Esophagus (tissue), 2 donors: Measurements from ENCODE around the gene SYNDIG1L. TPM values are rescaled to one million over a fixed set of nuclear protein-coding genes. Genes with fewer than 3 reads are reported as not detected.

Source experiments
- H3K27ac ChIP-seq, 2 donors: one replicate each; pipeline ENCODE4 v1.5.1; 2013; ENCODE audit warnings: low read depth in 2 of 2, mild to moderate bottlenecking in 2 of 2, inconsistent platforms in 1 of 2, low read length in 1 of 2, moderate library complexity in 1 of 2
- H3K27me3 ChIP-seq, 2 donors: one replicate each; pipeline ENCODE4 v1.6.1; 2013; ENCODE audit warnings: low read length in 2 of 2, control low read depth in 1 of 2, mild to moderate bottlenecking in 1 of 2; ENCODE audit not compliant: insufficient read depth in 2 of 2, control insufficient read depth in 1 of 2
- H3K36me3 ChIP-seq, 2 donors: one replicate each; pipeline ENCODE4 v1.6.1; 2013; ENCODE audit warnings: low read length in 1 of 2; ENCODE audit not compliant: control insufficient read depth in 2 of 2, insufficient read depth in 2 of 2
- H3K4me1 ChIP-seq, 2 donors: one replicate each; pipeline ENCODE4 v1.6.1; 2013; ENCODE audit warnings: low read length in 1 of 2; ENCODE audit not compliant: control insufficient read depth in 2 of 2, insufficient read depth in 2 of 2
- H3K4me3 ChIP-seq, 2 donors: one replicate each; pipeline ENCODE4 v1.5.1; 2013; ENCODE audit warnings: low read length in 2 of 2, mild to moderate bottlenecking in 2 of 2, low read depth in 1 of 2, moderate library complexity in 1 of 2
- H3K9me3 ChIP-seq, 2 donors: one replicate each; pipeline ENCODE4 v1.6.1; 2013; ENCODE audit warnings: mild to moderate bottlenecking in 2 of 2, low read depth in 1 of 2, low read length in 1 of 2, moderate library complexity in 1 of 2; ENCODE audit not compliant: control insufficient read depth in 2 of 2, insufficient read depth in 1 of 2
- WGBS, 2 donors: extraction: QIAGEN DNeasy Blood & Tissue Kit; methylation state at CpG; one replicate each; pipeline ENCODE4 v1.1.7; 2013; 5-methylcytosine and 5-hydroxymethylcytosine counted together
- polyA plus RNA-seq, 2 donors: library from polyadenylated mRNA; stranded (reverse); fragments of 200-250 nt; gene quantifications; one replicate each; pipeline ENCODE4 v1.2.3, GENCODE V29; 2013
- donor health status: healthy with polysubstance abuse.
- donor health status: Bipolar disorder and iron deficiency.

Gene SYNDIG1L
- polyA plus RNA-seq, 2 donors, result 0.02 to 0.04 TPM

GRCh38 chr14:74421981-74422380 lies 4.0 kb downstream of the SYNDIG1L start:
- H3K27ac ChIP-seq, result no peak overlapping the region
- 48 to 73% methylated on average over 5 of the region's 5 CpGs for WGBS, 2 donors
- H3K36me3 ChIP-seq, result no peaks in the 10 kb centered on the region
- H3K9me3 ChIP-seq, result no peaks in the 10 kb centered on the region
- H3K4me3 ChIP-seq, result no peak overlapping the region
- H3K27me3 ChIP-seq, result peaks cover 0 to 2% of the 10 kb centered on the region in 2 donors
- H3K4me1 ChIP-seq, result peaks cover 3 to 6% of the 10 kb centered on the region in 2 donors

DNA sequence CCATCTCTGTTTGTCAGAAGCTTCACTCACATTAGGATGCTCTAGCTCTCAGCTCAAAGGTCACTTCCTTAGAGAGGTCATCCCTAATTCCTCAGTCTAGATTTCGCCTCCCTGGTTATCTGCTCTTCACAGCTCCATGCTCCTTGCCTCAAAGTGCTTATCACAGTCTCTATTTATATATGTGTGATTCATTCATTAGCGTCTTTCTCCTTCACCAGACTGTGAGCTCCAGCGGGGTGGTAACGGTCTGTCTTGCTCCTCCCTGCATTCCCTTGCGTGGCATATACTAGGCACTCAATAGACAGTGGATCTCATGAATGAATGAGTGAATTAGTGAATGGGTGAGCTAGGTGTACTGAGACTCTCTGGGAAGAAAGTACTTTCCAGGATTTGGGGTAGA lies 6.9 kb downstream of the SYNDIG1L start:
- no peaks in the 10 kb centered on the region for H3K36me3 ChIP-seq
- no peaks in the 10 kb centered on the region for H3K9me3 ChIP-seq
- H3K4me1 ChIP-seq, result no peaks in the 10 kb centered on the region
- no peak overlapping the region for H3K4me3 ChIP-seq
- no peaks in the 10 kb centered on the region for H3K27me3 ChIP-seq
- WGBS, 2 donors, result 39 to 43% methylated on average over 5 of the region's 5 CpGs
- no peak overlapping the region for H3K27ac ChIP-seq

DNA sequence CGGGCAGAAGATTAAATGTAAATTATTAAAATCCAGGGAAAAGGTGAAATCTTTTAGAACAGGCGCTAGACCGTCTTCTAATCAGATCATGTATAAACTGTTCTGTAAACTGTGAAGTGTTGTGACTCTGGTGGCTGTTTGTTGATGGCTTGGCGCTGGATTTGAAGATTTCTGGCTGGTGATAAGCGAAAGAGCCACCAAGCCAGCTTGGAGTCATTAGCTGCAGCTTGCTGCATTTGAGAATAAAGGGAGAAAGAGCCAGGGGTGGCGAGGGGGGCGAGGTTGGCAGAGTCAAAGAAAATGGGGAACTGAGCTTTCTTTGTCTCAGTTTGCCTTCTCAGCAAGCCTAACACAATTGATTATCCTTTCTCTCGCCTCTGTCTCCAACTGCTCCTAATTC lies 8.0 kb downstream of the SYNDIG1L start:
- H3K4me1 ChIP-seq, result peaks cover 0 to 1% of the 10 kb centered on the region in 2 donors
- H3K9me3 ChIP-seq, result no peaks in the 10 kb centered on the region
- H3K27ac ChIP-seq, result no peak overlapping the region
- WGBS, 2 donors, result 30 to 36% methylated on average over 8 of the region's 8 CpGs
- H3K27me3 ChIP-seq, result no peaks in the 10 kb centered on the region
- no peak overlapping the region for H3K4me3 ChIP-seq
- H3K36me3 ChIP-seq, result no peaks in the 10 kb centered on the region

- WGBS, 2 donors, result 22 to 25% methylated on average over 3 of the region's 3 CpGs
- Histone ChIP-seq H3K36me3 (no peaks in the 10 kb centered on the region), H3K4me3 (no peak overlapping the region), H3K27me3 (no peaks in the 10 kb centered on the region), H3K27ac (no peak overlapping the region), H3K4me1 (peaks cover 0 to 1% of the 10 kb centered on the region in 2 donors), H3K9me3 (no peaks in the 10 kb centered on the region)
Measured at GRCh38 chr14:74417611-74418010, 8.4 kb downstream of the SYNDIG1L start.

DNA sequence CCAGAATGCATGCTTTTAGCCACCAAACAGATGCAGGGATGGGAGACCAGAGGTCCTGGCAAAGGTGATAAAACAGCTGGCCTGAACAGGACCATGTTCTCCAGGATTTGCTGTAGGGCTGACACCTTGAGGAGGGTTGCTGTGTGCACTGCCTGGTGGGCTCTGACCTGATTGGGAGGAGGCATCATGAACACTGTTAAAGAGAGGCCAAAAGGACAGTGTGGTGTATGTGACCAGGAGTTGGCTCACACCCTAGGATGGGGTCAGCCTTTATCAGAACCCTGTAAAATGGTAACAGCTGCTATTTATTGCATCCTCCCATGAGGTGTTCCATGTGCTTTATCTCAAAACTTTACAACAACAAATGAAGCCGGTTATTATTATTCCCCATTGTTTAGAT lies 8.8 kb downstream of the SYNDIG1L start:
- H3K9me3 ChIP-seq, result no peaks in the 10 kb centered on the region
- H3K27me3 ChIP-seq, result no peaks in the 10 kb centered on the region
- H3K27ac ChIP-seq, result no peak overlapping the region
- WGBS, 2 donors, result 70 to 75% methylated on average over 1 of the region's 1 CpG
- no peaks in the 10 kb centered on the region for H3K36me3 ChIP-seq
- no peak overlapping the region for H3K4me3 ChIP-seq
- H3K4me1 ChIP-seq, result peaks cover 0 to 1% of the 10 kb centered on the region in 2 donors

- peaks cover 0 to 1% of the 10 kb centered on the region in 2 donors for H3K4me1 ChIP-seq
- H3K4me3 ChIP-seq, result no peak overlapping the region
- no peak overlapping the region for H3K27ac ChIP-seq
- no peaks in the 10 kb centered on the region for H3K9me3 ChIP-seq
- no peaks in the 10 kb centered on the region for H3K27me3 ChIP-seq
- H3K36me3 ChIP-seq, result no peaks in the 10 kb centered on the region
- WGBS, 2 donors, result 42 to 49% methylated on average over 4 of the region's 4 CpGs
Measured at GRCh38 chr14:74415115-74415437, 10.9 kb downstream of the SYNDIG1L start.

- Histone ChIP-seq H3K4me1 (peaks cover 0 to 1% of the 10 kb centered on the region in 2 donors), H3K36me3 (no peaks in the 10 kb centered on the region), H3K9me3 (no peaks in the 10 kb centered on the region), H3K4me3 (no peak overlapping the region), H3K27ac (no peak overlapping the region), H3K27me3 (no peaks in the 10 kb centered on the region)
- 63 to 64% methylated on average over 7 of the region's 7 CpGs for WGBS, 2 donors
Measured at GRCh38 chr14:74414403-74415114, 11.5 kb downstream of the SYNDIG1L start.

- no peaks in the 10 kb centered on the region for H3K9me3 ChIP-seq
- WGBS, 2 donors, result 71 to 75% methylated on average over 4 of the region's 4 CpGs
- H3K36me3 ChIP-seq, result no peaks in the 10 kb centered on the region
- H3K4me3 ChIP-seq, result no peak overlapping the region
- H3K4me1 ChIP-seq, result peaks cover 0 to 1% of the 10 kb centered on the region in 2 donors
- H3K27me3 ChIP-seq, result no peaks in the 10 kb centered on the region
- no peak overlapping the region for H3K27ac ChIP-seq
Measured at GRCh38 chr14:74413627-74414026, 12.4 kb downstream of the SYNDIG1L start.

DNA sequence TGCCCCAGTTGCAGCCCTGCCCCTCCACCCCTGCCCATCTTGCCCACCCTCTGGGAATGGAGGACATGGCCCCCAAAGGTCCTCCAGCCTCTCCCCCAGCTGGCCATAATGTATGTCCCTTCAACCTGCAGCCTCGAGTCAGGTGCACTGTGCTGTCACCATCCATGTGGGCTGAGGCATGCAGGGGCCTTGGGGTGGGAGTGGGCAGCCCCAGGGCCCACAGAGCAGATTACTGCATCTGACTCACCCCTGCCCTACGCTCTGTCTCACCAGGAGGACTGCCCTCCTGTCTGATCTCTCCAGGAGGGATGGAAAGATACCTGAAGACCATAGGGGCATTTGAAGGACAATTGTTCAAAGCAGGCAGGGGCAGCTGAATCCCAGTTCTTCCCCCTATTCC lies 13.3 kb downstream of the SYNDIG1L start:
- WGBS, 2 donors, result 67 to 72% methylated on average over 2 of the region's 2 CpGs
- Histone ChIP-seq H3K27ac (no peak overlapping the region), H3K4me3 (no peak overlapping the region), H3K9me3 (no peaks in the 10 kb centered on the region), H3K4me1 (peaks cover 0 to 1% of the 10 kb centered on the region in 2 donors), H3K27me3 (no peaks in the 10 kb centered on the region), H3K36me3 (no peaks in the 10 kb centered on the region)

GRCh38 chr14:74411671-74412070 lies 14.3 kb downstream of the SYNDIG1L start:
- Histone ChIP-seq H3K4me1 (peaks cover 0 to 1% of the 10 kb centered on the region in 2 donors), H3K36me3 (no peaks in the 10 kb centered on the region), H3K27ac (no peak overlapping the region), H3K9me3 (no peaks in the 10 kb centered on the region), H3K4me3 (no peak overlapping the region), H3K27me3 (no peaks in the 10 kb centered on the region)
- 79% methylated on average over 7 of the region's 7 CpGs for WGBS, 2 donors
